Gastrocnemius medialis (tissue), 4 donors: ENCODE data around the gene DNAJA2. TPM values are rescaled to one million over a fixed set of nuclear protein-coding genes. Genes with fewer than 3 reads are reported as not detected.

ENCODE experiments used
- ATAC-seq, 2 donors: fragments of 150-250 bp; one replicate each; pipeline ENCODE4 v1.9.1; 2016
- DNase-seq, 2 donors: peaks; one replicate each; pipeline ENCODE4 v3.0.0-alpha.2; 2019
- H3K27ac ChIP-seq, 4 donors: fragments of 200-600 bp; sonication (generic); 1 replicate in 1 of 4; 2 replicates in 3 of 4; pipeline ENCODE4 v1.5.1; 2016 to 2018; ENCODE audit warnings: mild to moderate bottlenecking in 2 of 4, moderate library complexity in 1 of 4
- H3K27me3 ChIP-seq, 3 donors: fragments of 200-600 bp; sonication (generic) in 2 of 3; 1 replicate in 1 of 3; 2 replicates in 2 of 3; pipeline versions ENCODE4 v1.5.1 to v1.6.0; 2016 to 2019; ENCODE audit warnings: mild to moderate bottlenecking in 1 of 3, moderate library complexity in 1 of 3
- H3K36me3 ChIP-seq, 2 donors: fragments of 200-600 bp; sonication (generic) in 1 of 2; one replicate each; pipeline ENCODE4 v1.5.1; 2017 to 2018
- H3K4me1 ChIP-seq, 2 donors: fragments of 200-600 bp; sonication (generic) in 1 of 2; one replicate each; pipeline ENCODE4 v1.5.1; 2016 to 2017; ENCODE audit warnings: mild to moderate bottlenecking in 2 of 2
- H3K4me3 ChIP-seq, 4 donors: fragments of 200-600 bp; sonication (generic) in 3 of 4; 1 replicate in 1 of 4; 2 replicates in 3 of 4; pipeline ENCODE4 v1.5.1; 2016 to 2019; ENCODE audit warnings: mild to moderate bottlenecking in 2 of 4
- H3K9me3 ChIP-seq, 3 donors: fragments of 200-600 bp; sonication (generic) in 2 of 3; 1 replicate in 1 of 3; 2 replicates in 2 of 3; pipeline ENCODE4 v1.5.1; 2016 to 2019
- POLR2A ChIP-seq, 2 donors: fragments of 450-650 bp; IDR thresholded peaks; one replicate each; pipeline ENCODE4 v1.6.1; 2017; ENCODE audit warnings: antibody characterized with exemption in 2 of 2, mild to moderate bottlenecking in 2 of 2, moderate library complexity in 2 of 2
- in situ Hi-C, 4 donors: fragments of 200-750 bp; cut with MboI; loops; one replicate each; pipeline versions ENCODE4 v1.15.0 to v1.8.0; 2017; ENCODE audit warnings: low sequenced_read_pairs in 4 of 4
- intact Hi-C: fragments of 100-400 bp; cut with DNase I; formaldehyde crosslinking; loops from one replicate; pipeline ENCODE4 v1.15.1; 2023; ENCODE audit warnings: low total_unique reads
- total RNA-seq, 4 donors: library from RNA; depleted of rRNA; stranded (reverse); fragments of >200 nt; gene quantifications; one replicate each; pipeline versions ENCODE4 v1.1.0 to v1.2.3, GENCODE V29; 2016
- TF ChIP-seq, protein P1 (sequence below), 5 experiments: fragments of 450-650 bp in 3 of 5; fragments of 200-600 bp in 2 of 5; sonication (generic) in 2 of 5; IDR thresholded peaks in 4 of 5; conservative IDR thresholded peaks in 1 of 5; 1 replicate in 4 of 5; 2 replicates in 1 of 5; pipeline ENCODE4 v1.5.1; 2016 to 2019; ENCODE audit warnings: antibody characterized with exemption in 5 of 5, mild to moderate bottlenecking in 3 of 5, moderate library complexity in 3 of 5

The DNAJA2 gene
- total RNA-seq, 4 donors from 2014 or later = 57.4 to 79.6 (median 70.5) TPM

DNA sequence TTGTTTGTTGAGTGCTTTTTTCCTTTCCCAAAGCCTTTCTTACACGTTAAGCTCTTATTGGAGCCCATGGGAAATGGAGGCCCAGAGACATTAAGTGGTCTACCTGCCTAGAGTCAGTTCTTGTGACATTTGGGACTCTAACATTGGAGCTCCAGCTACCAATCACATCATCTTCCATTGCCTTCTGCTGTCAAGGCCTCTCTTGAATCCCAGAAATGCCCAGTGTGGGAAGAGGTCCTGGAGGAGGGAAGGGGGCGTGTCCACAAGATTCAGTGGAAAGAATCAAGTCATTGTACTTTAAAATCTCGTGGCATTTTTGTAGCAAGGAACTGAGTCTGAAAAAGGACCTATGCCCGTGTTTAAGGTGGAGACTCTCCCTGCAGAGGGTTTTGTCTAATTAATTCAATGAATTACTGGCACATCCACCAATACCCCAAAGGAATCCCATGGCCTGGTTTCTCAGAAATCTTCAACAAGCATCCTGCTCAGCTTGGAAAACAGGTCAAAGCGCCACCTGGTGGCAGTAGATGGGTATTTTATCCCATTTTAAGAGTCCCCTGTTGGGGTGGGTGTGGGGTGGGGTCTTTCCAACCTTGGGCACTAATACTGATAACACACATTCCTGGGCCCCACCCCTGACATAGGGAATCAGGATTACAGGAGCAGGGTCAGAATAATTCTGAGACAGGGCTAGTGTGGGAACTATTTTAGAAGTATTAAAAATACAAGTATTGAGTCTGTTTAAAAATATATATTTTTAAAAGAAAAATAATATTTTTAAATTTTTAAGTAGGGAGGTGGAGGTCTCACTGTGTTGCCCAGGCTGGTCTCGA lies 64.7 kb downstream of the DNAJA2 start:
- ATAC-seq = peak; percentile 53 to 72

DNA sequence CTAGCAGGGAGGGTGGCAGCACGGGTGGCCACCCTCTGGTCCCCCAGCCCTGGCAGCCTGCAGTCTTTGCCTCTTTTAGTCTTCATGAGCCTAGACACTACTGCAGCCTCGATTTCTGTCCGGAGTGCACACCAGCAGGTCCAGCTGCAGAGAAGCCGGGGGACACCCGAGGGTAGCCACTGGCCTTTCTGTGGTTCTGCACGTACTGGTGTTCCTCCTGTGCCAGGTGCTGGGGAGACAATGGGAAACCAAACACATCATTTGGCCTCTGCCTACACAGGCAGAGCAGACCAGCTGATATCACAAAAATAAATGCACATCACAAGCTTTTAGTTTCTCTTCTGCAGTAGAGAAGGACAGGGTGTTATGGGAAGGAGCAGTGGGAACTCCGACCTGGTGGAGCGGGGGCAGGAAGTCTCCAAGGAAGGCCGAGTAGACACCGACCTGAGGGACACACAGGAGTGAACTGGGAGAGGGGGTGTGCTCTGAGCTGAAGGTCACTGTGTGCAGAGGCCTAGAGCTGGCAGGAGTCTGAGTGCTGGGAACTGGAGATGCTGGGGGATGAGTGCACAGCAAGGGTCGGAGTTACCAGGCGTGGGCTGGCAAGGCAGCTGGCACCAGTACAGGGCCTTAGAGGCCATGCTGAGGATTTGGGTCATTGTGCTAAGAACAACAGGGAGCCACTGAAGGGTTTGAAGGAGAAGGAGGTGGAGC lies 66.3 kb downstream of the DNAJA2 start:
- intact Hi-C loops = loop anchor here (10.0 kb wide), 1 partner anchor 232 kb away; no protein-coding TSS in a partner anchor
- in situ Hi-C loops = loop anchor here in 2 of 4 donors (10.0 to 25.0 kb wide), 2 partner anchors 232 to 245 kb away; no protein-coding TSS in a partner anchor
- ATAC-seq = peak; percentile 35 to 43

More for the DNA sequence above, 64.7 kb downstream of the DNAJA2 start:
- Histone ChIP-seq H3K27ac (peak overlapping the region in 2 of 4 donors; percentile 12 to 32), H3K36me3 (peaks cover 0 to 21% of the 10 kb centered on the region in 2 donors), H3K4me3 (no peak overlapping the region), H3K4me1 (peaks cover 15 to 17% of the 10 kb centered on the region in 2 donors), H3K9me3 (no peaks in the 10 kb centered on the region), H3K27me3 (no peaks in the 10 kb centered on the region)
- intact Hi-C loops (loop anchor here (1.0 to 10.0 kb wide), 2 partner anchors 55 to 234 kb away; no protein-coding TSS in a partner anchor), in situ Hi-C loops (loop anchor here in 2 of 4 donors (10.0 to 25.0 kb wide), 2 partner anchors 234 to 246 kb away; no protein-coding TSS in a partner anchor)
- no peak for DNase-seq
- TF ChIP-seq, protein P1, sequence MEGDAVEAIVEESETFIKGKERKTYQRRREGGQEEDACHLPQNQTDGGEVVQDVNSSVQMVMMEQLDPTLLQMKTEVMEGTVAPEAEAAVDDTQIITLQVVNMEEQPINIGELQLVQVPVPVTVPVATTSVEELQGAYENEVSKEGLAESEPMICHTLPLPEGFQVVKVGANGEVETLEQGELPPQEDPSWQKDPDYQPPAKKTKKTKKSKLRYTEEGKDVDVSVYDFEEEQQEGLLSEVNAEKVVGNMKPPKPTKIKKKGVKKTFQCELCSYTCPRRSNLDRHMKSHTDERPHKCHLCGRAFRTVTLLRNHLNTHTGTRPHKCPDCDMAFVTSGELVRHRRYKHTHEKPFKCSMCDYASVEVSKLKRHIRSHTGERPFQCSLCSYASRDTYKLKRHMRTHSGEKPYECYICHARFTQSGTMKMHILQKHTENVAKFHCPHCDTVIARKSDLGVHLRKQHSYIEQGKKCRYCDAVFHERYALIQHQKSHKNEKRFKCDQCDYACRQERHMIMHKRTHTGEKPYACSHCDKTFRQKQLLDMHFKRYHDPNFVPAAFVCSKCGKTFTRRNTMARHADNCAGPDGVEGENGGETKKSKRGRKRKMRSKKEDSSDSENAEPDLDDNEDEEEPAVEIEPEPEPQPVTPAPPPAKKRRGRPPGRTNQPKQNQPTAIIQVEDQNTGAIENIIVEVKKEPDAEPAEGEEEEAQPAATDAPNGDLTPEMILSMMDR (IDR thresholded peaks at IDR 0.05 in 4 of 5, conservative IDR thresholded peaks at IDR 0.05 in 1 of 5) = peak; percentile 54 to 90 (median 83)
- TF ChIP-seq POLR2A (IDR thresholded peaks at IDR 0.05) = no peak

DNA sequence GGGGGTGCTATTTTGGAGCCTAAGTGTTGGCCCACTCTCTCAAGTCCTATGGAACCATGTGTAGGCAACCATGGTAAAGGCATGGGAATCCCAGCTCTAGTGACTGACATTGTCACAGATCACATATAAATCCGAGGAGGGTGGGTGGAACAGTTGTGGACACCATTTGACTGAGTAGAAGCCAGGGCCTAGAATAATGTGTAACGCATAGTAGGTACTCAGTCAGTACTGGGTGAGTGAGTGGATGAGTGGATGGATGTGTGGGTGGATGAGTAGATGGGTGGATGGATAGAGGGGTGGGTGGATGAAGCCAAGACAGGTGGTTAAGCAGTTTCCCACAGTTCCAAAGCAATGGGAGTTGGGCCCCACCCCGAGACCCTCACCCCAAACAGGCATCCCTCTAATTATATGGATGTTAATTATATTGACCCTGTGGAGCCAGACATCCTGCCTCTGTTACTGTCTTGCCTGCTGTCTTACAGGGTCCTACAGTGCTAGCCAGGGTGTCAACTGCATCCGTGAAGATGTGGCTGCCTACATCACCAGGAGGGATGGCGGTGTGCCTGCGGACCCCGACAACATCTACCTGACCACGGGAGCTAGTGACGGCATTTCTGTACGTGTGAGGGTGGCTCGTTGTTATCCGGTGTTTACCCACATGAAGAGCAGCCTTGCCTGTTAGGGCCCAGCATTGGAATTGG lies 67.0 kb downstream of the DNAJA2 start:
- Histone ChIP-seq H3K36me3 (peaks cover 0 to 7% of the 10 kb centered on the region in 2 donors), H3K27me3 (no peaks in the 10 kb centered on the region), H3K4me1 (peaks cover 15 to 17% of the 10 kb centered on the region in 2 donors), H3K4me3 (no peak overlapping the region), H3K27ac (peak overlapping the region; percentile 40 to 59 (median 51)), H3K9me3 (no peaks in the 10 kb centered on the region)
- no peak for TF ChIP-seq POLR2A (IDR thresholded peaks at IDR 0.05)
- TF ChIP-seq, protein P1 (IDR thresholded peaks at IDR 0.05 in 4 of 5, conservative IDR thresholded peaks at IDR 0.05 in 1 of 5) = no peak
- in situ Hi-C loops = loop anchor here in 2 of 4 donors (10.0 to 25.0 kb wide), 2 partner anchors 232 to 244 kb away; no protein-coding TSS in a partner anchor
- no peak for DNase-seq
- intact Hi-C loops = loop anchor here (10.0 kb wide), 1 partner anchor 232 kb away; no protein-coding TSS in a partner anchor
- ATAC-seq = no peak

More for the DNA sequence above, 66.3 kb downstream of the DNAJA2 start:
- TF ChIP-seq POLR2A (IDR thresholded peaks at IDR 0.05) = no peak
- TF ChIP-seq, protein P1 (IDR thresholded peaks at IDR 0.05 in 4 of 5, conservative IDR thresholded peaks at IDR 0.05 in 1 of 5) = no peak
- H3K9me3 ChIP-seq = no peaks in the 10 kb centered on the region
- H3K27me3 ChIP-seq = no peaks in the 10 kb centered on the region
- peaks cover 15 to 17% of the 10 kb centered on the region in 2 donors for H3K4me1 ChIP-seq
- DNase-seq = no peak
- no peak overlapping the region for H3K4me3 ChIP-seq
- peak overlapping the region; percentile 40 to 59 (median 51) for H3K27ac ChIP-seq
- peaks cover 0 to 11% of the 10 kb centered on the region in 2 donors for H3K36me3 ChIP-seq

Other genes starting within 250 kb of the DNAJA2 start
- gene MYLK3, start 225.3 kb downstream of the DNAJA2 start, total RNA-seq = 1 to 10 TPM; 2.4 to 9.2 (median 5.2) TPM
- gene C16orf87, start 142.5 kb downstream of the DNAJA2 start, total RNA-seq = 10 to 100 TPM; 13.5 to 22.4 (median 20.3) TPM
- 100 to 1,000 TPM in 1 of 4 donors, 10 to 100 TPM in 3; 13.5 to 112 (median 55.7) TPM for gene GPT2, start 89.3 kb downstream of the DNAJA2 start, total RNA-seq
- gene NETO2, start 170.3 kb upstream of the DNAJA2 start, total RNA-seq = 1 to 10 TPM in 3 of 4 donors, under 1 TPM in 1; 0.31 to 5.9 (median 2.6) TPM